ENCODE data around the gene AKR1E2.

DNA sequence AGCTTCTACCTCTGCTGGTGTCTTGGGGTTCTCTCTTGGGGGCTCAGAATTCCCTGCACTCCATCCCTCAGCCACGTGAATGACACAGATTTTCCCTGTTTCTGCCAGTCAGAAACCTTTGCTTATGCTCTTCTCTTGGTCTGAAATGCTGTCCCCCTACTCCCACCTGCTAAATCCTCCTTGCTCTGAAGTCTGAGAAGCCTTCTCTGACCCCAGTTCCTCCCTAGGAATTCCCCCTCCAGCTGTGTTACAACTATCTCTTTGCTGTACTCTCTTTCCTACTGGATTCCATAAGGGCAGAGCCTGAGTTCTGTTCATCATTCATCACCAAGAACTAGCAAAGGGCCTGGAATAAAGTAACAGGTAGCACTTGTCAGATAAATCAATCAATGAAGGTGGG lies 33.6 kb upstream of the AKR1E2 start:
- TF ChIP-seq SPI1 (IDR thresholded peaks at IDR 0.05; ENCODE audit: low read depth, low read length) (no peak), POLR2A (IDR thresholded peaks at IDR 0.05; ENCODE audit: low read depth, low read length) (no peak), POLR2AphosphoS5 (IDR thresholded peaks at IDR 0.05; ENCODE audit: low read depth, low read length) (no peak), TAF1 (IDR thresholded peaks at IDR 0.05; ENCODE audit: low read depth, low read length) (no peak), PAX5 (IDR thresholded peaks at IDR 0.05; ENCODE audit: insufficient read depth, low read length, severe bottlenecking) (no peak), POU2F2 (IDR thresholded peaks at IDR 0.05; ENCODE audit: low read depth, low read length) (no peak)

Data from GM12891 (cell line).